Neuronal stem cell (in vitro differentiated cells): Measurements from ENCODE around the gene GAGE13.

ENCODE experiments used
- DNase-seq: peaks from one replicate; pipeline ENCODE4 v3.0.0-alpha.2; 2013; ENCODE audit warnings: low spot score
- H2AFZ ChIP-seq: one replicate; pipeline ENCODE4 v1.6.1; 2013; ENCODE audit warnings: mild to moderate bottlenecking, low read length, inconsistent platforms
- H2AK5ac ChIP-seq: 2 replicates; pipeline ENCODE4 v1.6.1; 2013; ENCODE audit warnings: low read depth, mild to moderate bottlenecking, inconsistent platforms, low read length, moderate library complexity, mixed read lengths
- H2BK120ac ChIP-seq: 2 replicates; pipeline ENCODE4 v1.6.1; 2013; ENCODE audit warnings: low read depth, mild to moderate bottlenecking, inconsistent platforms, low read length, moderate library complexity, mixed read lengths
- H2BK12ac ChIP-seq: one replicate; pipeline ENCODE4 v1.6.1; 2013; ENCODE audit warnings: low read length, inconsistent platforms
- H2BK15ac ChIP-seq: 2 replicates; pipeline ENCODE4 v1.6.1; 2013; ENCODE audit warnings: mild to moderate bottlenecking, low read length, inconsistent platforms, mixed read lengths
- H2BK5ac ChIP-seq: one replicate; pipeline ENCODE4 v1.6.1; 2013; ENCODE audit warnings: inconsistent platforms, mild to moderate bottlenecking, low read length, moderate library complexity
- H3K14ac ChIP-seq: one replicate; pipeline ENCODE4 v1.6.1; 2013; ENCODE audit warnings: low read length, inconsistent platforms
- H3K18ac ChIP-seq: 2 replicates; pipeline ENCODE4 v1.6.1; 2013; ENCODE audit warnings: low read length, inconsistent platforms
- H3K23ac ChIP-seq: 2 replicates; pipeline ENCODE4 v1.6.1; 2013; ENCODE audit warnings: low read depth, mild to moderate bottlenecking, mixed read lengths, low read length, inconsistent platforms; ENCODE audit not compliant: poor library complexity
- H3K27ac ChIP-seq: replicated peaks from 3 replicates; pipeline ENCODE4 v1.5.1; 2013; ENCODE audit warnings: low read length, inconsistent platforms
- H3K27me3 ChIP-seq, 3 experiments: 2 replicates each; pipeline ENCODE4 v1.6.1; 2013; ENCODE audit warnings: low read length in 3 of 3, mild to moderate bottlenecking in 2 of 3, inconsistent platforms in 1 of 3, low read depth in 1 of 3, mixed read lengths in 1 of 3, moderate library complexity in 1 of 3; ENCODE audit not compliant: control insufficient read depth in 3 of 3, insufficient read depth in 3 of 3
- H3K36me3 ChIP-seq, 2 donors: replicated peaks in 1 of 2; 2 replicates each; pipeline ENCODE4 v1.6.1; 2013; ENCODE audit warnings: low read length in 2 of 2; ENCODE audit not compliant: control insufficient read depth in 2 of 2, insufficient read depth in 2 of 2
- H3K4ac ChIP-seq: 2 replicates; pipeline ENCODE4 v1.6.1; 2013; ENCODE audit warnings: inconsistent platforms, mild to moderate bottlenecking, low read length, moderate library complexity
- H3K4me1 ChIP-seq, 2 donors: 1 replicate in 1 of 2; 2 replicates in 1 of 2; pipeline ENCODE4 v1.6.1; 2013; ENCODE audit warnings: low read length in 2 of 2, low read depth in 1 of 2; ENCODE audit not compliant: control insufficient read depth in 2 of 2, insufficient read depth in 1 of 2
- H3K4me2 ChIP-seq: one replicate; pipeline ENCODE4 v1.6.1; 2013; ENCODE audit warnings: mild to moderate bottlenecking, low read length, inconsistent platforms; ENCODE audit not compliant: insufficient read depth, poor library complexity, severe bottlenecking
- H3K4me3 ChIP-seq, 2 donors: 2 replicates each; pipeline ENCODE4 v1.5.1; 2013; ENCODE audit warnings: low read length in 2 of 2, mild to moderate bottlenecking in 2 of 2, inconsistent platforms in 1 of 2, moderate library complexity in 1 of 2
- H3K79me1 ChIP-seq: one replicate; pipeline ENCODE4 v1.6.1; 2013; ENCODE audit warnings: low read depth, mild to moderate bottlenecking, inconsistent platforms, low read length, moderate library complexity
- H3K9ac ChIP-seq: one replicate; pipeline ENCODE4 v1.6.1; 2013; ENCODE audit warnings: mild to moderate bottlenecking, low read depth, low read length, inconsistent platforms; ENCODE audit not compliant: poor library complexity
- H3K9me3 ChIP-seq, 2 donors: replicated peaks in 1 of 2; 2 replicates each; pipeline versions ENCODE3 to v1.6.1; 2013; ENCODE audit warnings: low read length in 2 of 2, mild to moderate bottlenecking in 2 of 2, inconsistent platforms in 1 of 2, low read depth in 1 of 2, mixed read lengths in 1 of 2, moderate library complexity in 1 of 2; ENCODE audit not compliant: control insufficient read depth in 2 of 2, insufficient read depth in 1 of 2
- H4K8ac ChIP-seq: one replicate; pipeline ENCODE4 v1.6.1; 2013; ENCODE audit warnings: low read depth, mild to moderate bottlenecking, inconsistent platforms, low read length, moderate library complexity
- H4K91ac ChIP-seq: one replicate; pipeline ENCODE4 v1.6.1; 2013; ENCODE audit warnings: low read length, low read depth, mild to moderate bottlenecking, inconsistent platforms; ENCODE audit not compliant: poor library complexity
- WGBS, 2 donors: extraction: QIAGEN DNeasy Blood & Tissue Kit; methylation state at CpG; one replicate each; pipeline ENCODE4 v1.1.7; 2013; ENCODE audit warnings: missing lambda C conversion rate in 2 of 2, mixed read lengths in 1 of 2; ENCODE audit not compliant: insufficient read length in 2 of 2, insufficient replicate concordance in 1 of 2; ENCODE audit errors: extremely low coverage in 2 of 2; 5-methylcytosine and 5-hydroxymethylcytosine counted together

GAGE13 gene

DNA sequence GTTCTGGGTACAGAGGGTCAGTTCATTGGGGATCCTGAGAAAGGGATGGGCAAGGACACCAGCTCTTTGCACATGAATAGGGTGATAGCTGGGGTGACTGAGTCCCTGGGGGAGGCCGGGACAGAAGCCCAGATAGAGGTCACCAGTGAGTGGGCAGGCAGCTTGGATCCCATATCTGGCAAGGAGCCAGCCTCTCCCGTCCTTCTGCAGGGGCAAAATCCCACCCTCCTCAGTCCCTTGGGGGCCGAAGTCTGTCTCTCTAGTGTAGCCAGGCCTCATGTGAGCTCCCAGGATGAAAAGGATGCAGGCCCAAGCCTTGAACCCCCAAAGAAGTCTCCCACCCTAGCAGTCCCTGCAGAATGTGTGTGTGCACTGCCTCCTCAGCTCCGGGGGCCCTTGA, 44.8 kb upstream of the GAGE13 start:
- no CpG with 5 or more reads among the region's 4 CpGs for WGBS, 2 donors
- Histone ChIP-seq H2BK120ac (no peak overlapping the region), H3K23ac (no peak overlapping the region), H3K9ac (no peak overlapping the region), H4K8ac (no peak overlapping the region), H3K4me3 (no peak overlapping the region), H2BK5ac (no peak overlapping the region), H3K36me3 (no peaks in the 10 kb centered on the region), H4K91ac (no peak overlapping the region), H3K14ac (no peak overlapping the region), H3K79me1 (no peaks in the 10 kb centered on the region), H3K4me1 (no peaks in the 10 kb centered on the region), H2BK15ac (no peak overlapping the region), H3K9me3 (no peaks in the 10 kb centered on the region), H2AK5ac (no peak overlapping the region), H2AFZ (no peak overlapping the region), H3K27ac (no peak overlapping the region), H3K4ac (no peak overlapping the region), H3K18ac (no peak overlapping the region), H3K27me3 (no peaks in the 10 kb centered on the region), H3K4me2 (no peak overlapping the region), H2BK12ac (no peak overlapping the region)
- no peak for DNase-seq

DNA sequence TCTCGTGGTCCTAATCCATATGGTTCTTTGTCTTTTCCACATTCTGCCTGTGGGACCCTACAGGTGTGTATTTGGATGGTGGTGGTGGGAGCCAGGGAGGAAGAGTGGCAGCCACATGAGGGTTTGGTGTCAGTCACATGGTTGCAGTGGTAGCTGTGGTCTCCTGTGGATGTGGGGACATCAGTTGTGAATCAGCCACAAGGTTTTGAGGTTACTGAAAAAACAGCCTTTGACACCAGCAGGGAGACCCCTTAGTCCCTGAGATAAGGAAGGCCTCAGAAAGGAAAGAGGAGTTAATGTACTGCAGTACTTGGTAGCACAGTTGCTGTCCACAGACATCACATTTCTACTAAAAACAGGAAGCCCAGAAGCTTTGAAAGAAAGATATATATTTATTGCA, 43.7 kb upstream of the GAGE13 start:
- Histone ChIP-seq H2AFZ (no peak overlapping the region), H3K18ac (no peak overlapping the region), H4K91ac (no peak overlapping the region), H3K4me1 (peaks cover 0 to 4% of the 10 kb centered on the region in 2 donors), H2BK15ac (no peak overlapping the region), H3K9ac (no peak overlapping the region), H3K36me3 (no peaks in the 10 kb centered on the region), H4K8ac (no peak overlapping the region), H3K9me3 (no peaks in the 10 kb centered on the region), H3K4ac (no peak overlapping the region), H3K23ac (no peak overlapping the region), H3K79me1 (no peaks in the 10 kb centered on the region), H2BK120ac (no peak overlapping the region), H3K27me3 (no peaks in the 10 kb centered on the region), H2BK5ac (no peak overlapping the region), H3K14ac (no peak overlapping the region), H3K4me2 (no peak overlapping the region), H2BK12ac (no peak overlapping the region), H3K27ac (no peak overlapping the region), H3K4me3 (no peak overlapping the region), H2AK5ac (no peak overlapping the region)
- DNase-seq: no peak
- WGBS, 2 donors: no CpG with 5 or more reads among the region's 1 CpG

DNA sequence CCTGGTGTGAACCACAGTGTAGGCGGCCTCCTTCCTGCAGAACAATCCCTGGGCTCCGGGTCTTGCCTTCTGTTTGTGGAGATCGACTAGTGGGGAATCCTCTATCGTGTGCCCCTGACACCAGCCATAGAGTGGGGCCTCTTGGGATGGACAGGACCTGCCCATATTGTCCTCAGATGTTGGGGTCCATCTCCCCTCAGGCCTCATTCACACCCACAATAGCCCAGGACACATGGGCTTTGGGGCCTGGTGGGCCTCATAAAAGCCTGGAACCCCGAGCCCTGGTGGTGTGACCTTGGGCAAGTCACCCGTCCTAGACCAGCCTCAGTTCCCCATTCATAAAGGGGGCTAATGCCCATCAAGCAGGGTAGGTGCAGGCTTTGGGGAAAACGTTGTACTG, 41.2 kb upstream of the GAGE13 start:
- no peak overlapping the region for H3K14ac ChIP-seq
- H3K18ac ChIP-seq: no peak overlapping the region
- no peak overlapping the region for H2BK5ac ChIP-seq
- peaks cover 0 to 4% of the 10 kb centered on the region in 2 donors for H3K4me1 ChIP-seq
- no peaks in the 10 kb centered on the region for H3K27me3 ChIP-seq
- no peak overlapping the region for H2AFZ ChIP-seq
- WGBS, 2 donors: no CpG with 5 or more reads among the region's 7 CpGs
- no peak overlapping the region for H3K4me3 ChIP-seq
- no peak overlapping the region for H2BK12ac ChIP-seq
- no peak for DNase-seq
- H2AK5ac ChIP-seq: no peak overlapping the region
- no peak overlapping the region for H3K4me2 ChIP-seq
- H3K9me3 ChIP-seq: no peaks in the 10 kb centered on the region
- H3K23ac ChIP-seq: no peak overlapping the region
- H2BK15ac ChIP-seq: no peak overlapping the region
- H3K4ac ChIP-seq: no peak overlapping the region
- H2BK120ac ChIP-seq: no peak overlapping the region
- no peak overlapping the region for H4K8ac ChIP-seq
- no peak overlapping the region for H3K27ac ChIP-seq
- H3K36me3 ChIP-seq: no peaks in the 10 kb centered on the region
- H4K91ac ChIP-seq: no peak overlapping the region
- H3K79me1 ChIP-seq: no peaks in the 10 kb centered on the region
- no peak overlapping the region for H3K9ac ChIP-seq

DNA sequence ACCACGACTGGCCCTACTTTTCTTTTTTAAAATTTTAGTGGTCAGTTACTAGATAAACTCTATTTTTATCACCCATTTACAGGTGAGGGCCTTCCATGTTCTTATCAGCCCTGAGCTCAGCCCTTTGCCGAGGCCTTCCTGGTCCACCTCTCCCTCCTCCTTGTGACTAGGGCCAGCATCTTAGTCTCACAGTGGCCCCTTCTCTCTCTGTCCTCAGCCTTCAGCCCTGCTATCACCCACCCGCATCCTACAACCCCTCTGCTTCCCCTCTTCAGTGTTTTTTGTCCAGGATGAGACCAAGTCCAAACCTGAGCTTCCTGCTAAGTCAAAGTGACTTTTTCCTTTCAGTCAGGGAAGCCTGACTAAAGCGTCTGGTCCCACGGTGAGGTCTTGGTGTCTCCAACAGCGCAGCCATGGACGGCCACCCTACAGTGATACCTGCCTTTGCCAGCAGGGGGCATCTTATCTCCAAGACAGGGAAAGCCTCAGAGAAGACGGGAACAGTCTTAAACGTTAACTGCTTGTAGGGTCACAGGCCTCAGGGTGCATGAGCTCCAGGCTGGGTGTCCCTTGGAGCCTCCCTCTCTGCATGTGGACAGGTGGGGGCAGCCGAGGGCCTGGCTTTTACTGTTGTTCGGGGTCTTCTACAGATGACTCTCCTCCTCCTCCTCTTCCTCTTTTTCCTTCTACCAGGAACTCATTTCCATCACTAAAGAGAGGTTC, 39.6 kb upstream of the GAGE13 start:
- Histone ChIP-seq H3K14ac (no peak overlapping the region), H3K9ac (no peak overlapping the region), H3K4ac (no peak overlapping the region), H2AFZ (peak overlapping the region; percentile 41), H2BK5ac (no peak overlapping the region), H3K4me1 (peaks cover 0 to 4% of the 10 kb centered on the region in 2 donors), H3K79me1 (no peaks in the 10 kb centered on the region), H2BK12ac (no peak overlapping the region), H4K8ac (no peak overlapping the region), H2BK15ac (no peak overlapping the region), H2BK120ac (no peak overlapping the region), H3K9me3 (no peaks in the 10 kb centered on the region), H3K23ac (no peak overlapping the region), H2AK5ac (no peak overlapping the region), H3K27me3 (no peaks in the 10 kb centered on the region), H3K36me3 (no peaks in the 10 kb centered on the region), H3K4me2 (no peak overlapping the region), H3K27ac (no peak overlapping the region), H3K18ac (no peak overlapping the region), H3K4me3 (no peak overlapping the region), H4K91ac (no peak overlapping the region)
- WGBS, 2 donors: no CpG with 5 or more reads among the region's 11 CpGs
- DNase-seq: peak; percentile 46
